ENCODE results near the gene EPHB3. TPM values are rescaled to one million over a fixed set of nuclear protein-coding genes. Genes with fewer than 3 reads are reported as not detected.

EPHB3 gene
- polyA plus RNA-seq, 2 donors, result 24.6 to 27.7 TPM

DNA sequence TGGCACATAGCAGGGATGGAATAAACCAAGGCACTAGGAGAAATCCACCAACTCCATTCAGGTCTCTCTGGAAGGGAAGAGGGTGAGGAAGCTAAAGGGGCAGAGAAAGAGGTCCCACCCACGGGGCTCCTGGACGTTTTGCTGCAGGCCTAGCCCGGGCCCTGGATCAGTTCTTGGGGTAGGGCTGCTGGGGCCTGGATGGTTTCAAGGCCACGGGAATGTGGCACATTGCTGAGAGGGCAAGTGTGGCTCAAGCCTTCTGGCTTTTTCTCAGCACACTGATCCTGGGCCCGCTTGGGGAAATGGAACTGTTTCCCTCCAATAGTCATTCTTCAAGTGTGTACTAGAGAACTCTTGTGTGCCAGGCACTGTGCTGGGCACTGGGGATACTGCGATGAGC is 24.0 kb downstream of the EPHB3 start:
- Histone ChIP-seq H3K27ac (ENCODE audit: low read depth in 2 of 2, low read length in 1 of 2) (no peak overlapping the region), H3K9me3 (ENCODE audit: control insufficient read depth in 2 of 2, insufficient read depth in 1 of 2, low read depth in 1 of 2, low read length in 1 of 2) (no peaks in the 10 kb centered on the region), H3K36me3 (ENCODE audit: control insufficient read depth in 2 of 2, insufficient read depth in 2 of 2, low read length in 1 of 2) (peaks cover 0 to 24% of the 10 kb centered on the region in 2 donors), H3K4me3 (ENCODE audit: low read depth in 1 of 2, low read length in 2 of 2) (no peak overlapping the region), H3K4me1 (ENCODE audit: control insufficient read depth in 2 of 2, insufficient read depth in 2 of 2, low read length in 1 of 2) (peaks cover 2 to 15% of the 10 kb centered on the region in 2 donors), H3K27me3 (ENCODE audit: control insufficient read depth in 1 of 2, insufficient read depth in 2 of 2, low read length in 2 of 2) (no peaks in the 10 kb centered on the region)
- 66 to 86% methylated on average over 6 of the region's 6 CpGs for WGBS, 2 donors

GRCh38 chr3:184586851-184587250 is 25.3 kb downstream of the EPHB3 start:
- no peak overlapping the region for H3K27ac ChIP-seq (ENCODE audit: low read depth in 2 of 2, low read length in 1 of 2)
- H3K36me3 ChIP-seq (ENCODE audit: control insufficient read depth in 2 of 2, insufficient read depth in 2 of 2, low read length in 1 of 2), result peaks cover 0 to 12% of the 10 kb centered on the region in 2 donors
- 86 to 90% methylated on average over 8 of the region's 8 CpGs for WGBS, 2 donors
- H3K4me3 ChIP-seq (ENCODE audit: low read depth in 1 of 2, low read length in 2 of 2), result no peak overlapping the region
- H3K27me3 ChIP-seq (ENCODE audit: control insufficient read depth in 1 of 2, insufficient read depth in 2 of 2, low read length in 2 of 2), result no peaks in the 10 kb centered on the region
- no peaks in the 10 kb centered on the region for H3K9me3 ChIP-seq (ENCODE audit: control insufficient read depth in 2 of 2, insufficient read depth in 1 of 2, low read depth in 1 of 2, low read length in 1 of 2)
- peaks cover 2 to 14% of the 10 kb centered on the region in 2 donors for H3K4me1 ChIP-seq (ENCODE audit: control insufficient read depth in 2 of 2, insufficient read depth in 2 of 2, low read length in 1 of 2)

DNA sequence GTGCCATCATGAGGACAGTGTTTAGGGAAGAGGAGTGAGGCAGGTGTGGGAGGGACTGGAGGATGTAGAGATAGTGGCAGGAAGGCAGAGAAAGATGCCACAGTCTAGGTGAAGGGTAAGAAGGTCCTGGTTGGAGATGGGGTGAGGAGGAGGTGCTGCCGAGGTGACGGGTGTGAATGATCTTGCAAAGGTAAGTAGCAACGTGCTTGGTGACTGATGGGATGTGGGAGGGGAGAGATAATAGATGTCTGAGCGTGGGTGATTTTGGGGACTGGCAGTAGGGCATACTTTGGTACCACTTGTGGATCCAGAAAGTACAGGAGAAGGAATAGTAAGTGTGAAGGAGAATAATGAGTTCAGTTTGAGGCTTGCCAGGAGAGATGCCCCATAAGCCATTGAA is 27.2 kb downstream of the EPHB3 start:
- Histone ChIP-seq H3K36me3 (ENCODE audit: control insufficient read depth in 2 of 2, insufficient read depth in 2 of 2, low read length in 1 of 2) (peaks cover 0 to 7% of the 10 kb centered on the region in 2 donors), H3K27me3 (ENCODE audit: control insufficient read depth in 1 of 2, insufficient read depth in 2 of 2, low read length in 2 of 2) (no peaks in the 10 kb centered on the region), H3K9me3 (ENCODE audit: control insufficient read depth in 2 of 2, insufficient read depth in 1 of 2, low read depth in 1 of 2, low read length in 1 of 2) (no peaks in the 10 kb centered on the region), H3K4me3 (ENCODE audit: low read depth in 1 of 2, low read length in 2 of 2) (no peak overlapping the region), H3K27ac (ENCODE audit: low read depth in 2 of 2, low read length in 1 of 2) (no peak overlapping the region), H3K4me1 (ENCODE audit: control insufficient read depth in 2 of 2, insufficient read depth in 2 of 2, low read length in 1 of 2) (peaks cover 0 to 2% of the 10 kb centered on the region in 2 donors)
- 86 to 89% methylated on average over 4 of the region's 4 CpGs for WGBS, 2 donors

DNA sequence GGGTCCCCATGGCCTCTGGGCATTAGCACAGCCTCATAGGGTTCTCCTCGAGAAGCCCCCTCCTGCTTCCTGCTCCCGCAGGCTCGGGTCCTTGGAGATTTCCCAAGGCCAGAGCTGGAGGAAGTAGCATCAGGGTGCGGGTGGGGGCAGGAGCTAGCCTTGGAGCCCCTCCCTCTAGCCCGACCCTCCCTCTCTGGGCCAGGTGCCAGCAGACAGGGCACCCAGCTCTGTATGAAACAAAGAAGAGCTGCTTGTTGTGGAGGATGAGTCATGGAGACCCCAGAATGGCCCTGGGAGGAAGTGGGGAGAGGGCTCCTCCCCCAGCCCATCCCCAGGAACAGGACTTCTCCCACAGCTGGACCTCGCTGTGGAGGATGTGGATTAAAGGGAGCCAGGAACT is 29.2 kb downstream of the EPHB3 start:
- H3K4me3 ChIP-seq (ENCODE audit: low read depth in 1 of 2, low read length in 2 of 2), result no peak overlapping the region
- WGBS, 2 donors, result 38 to 46% methylated on average over 6 of the region's 6 CpGs
- peaks cover 0 to 7% of the 10 kb centered on the region in 2 donors for H3K36me3 ChIP-seq (ENCODE audit: control insufficient read depth in 2 of 2, insufficient read depth in 2 of 2, low read length in 1 of 2)
- no peak overlapping the region for H3K27ac ChIP-seq (ENCODE audit: low read depth in 2 of 2, low read length in 1 of 2)
- no peaks in the 10 kb centered on the region for H3K4me1 ChIP-seq (ENCODE audit: control insufficient read depth in 2 of 2, insufficient read depth in 2 of 2, low read length in 1 of 2)
- no peaks in the 10 kb centered on the region for H3K9me3 ChIP-seq (ENCODE audit: control insufficient read depth in 2 of 2, insufficient read depth in 1 of 2, low read depth in 1 of 2, low read length in 1 of 2)
- no peaks in the 10 kb centered on the region for H3K27me3 ChIP-seq (ENCODE audit: control insufficient read depth in 1 of 2, insufficient read depth in 2 of 2, low read length in 2 of 2)

DNA sequence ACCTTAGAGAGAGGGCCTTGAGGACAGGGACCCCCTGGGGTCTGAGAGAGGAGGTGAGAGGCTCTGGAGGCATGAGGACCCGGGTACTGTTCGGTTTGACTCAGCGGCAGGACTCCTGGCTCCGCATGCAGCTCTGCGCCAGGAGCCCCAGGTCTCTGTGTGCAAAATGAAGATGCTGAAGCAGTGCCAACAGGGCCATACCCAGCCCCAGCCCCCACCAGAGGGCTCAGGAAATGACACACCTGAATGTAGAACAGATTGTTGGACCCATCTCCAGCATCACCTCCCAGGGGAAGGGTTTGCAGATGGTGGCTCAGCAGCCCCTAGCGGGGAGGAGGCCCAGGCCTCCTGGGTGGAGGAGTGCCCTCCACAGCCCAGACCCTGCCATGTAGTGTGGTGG is 30.2 kb downstream of the EPHB3 start:
- no peaks in the 10 kb centered on the region for H3K27me3 ChIP-seq (ENCODE audit: control insufficient read depth in 1 of 2, insufficient read depth in 2 of 2, low read length in 2 of 2)
- no peaks in the 10 kb centered on the region for H3K9me3 ChIP-seq (ENCODE audit: control insufficient read depth in 2 of 2, insufficient read depth in 1 of 2, low read depth in 1 of 2, low read length in 1 of 2)
- H3K4me1 ChIP-seq (ENCODE audit: control insufficient read depth in 2 of 2, insufficient read depth in 2 of 2, low read length in 1 of 2), result no peaks in the 10 kb centered on the region
- peaks cover 0 to 7% of the 10 kb centered on the region in 2 donors for H3K36me3 ChIP-seq (ENCODE audit: control insufficient read depth in 2 of 2, insufficient read depth in 2 of 2, low read length in 1 of 2)
- H3K27ac ChIP-seq (ENCODE audit: low read depth in 2 of 2, low read length in 1 of 2), result no peak overlapping the region
- H3K4me3 ChIP-seq (ENCODE audit: low read depth in 1 of 2, low read length in 2 of 2), result no peak overlapping the region
- WGBS, 2 donors, result 94 to 97% methylated on average over 6 of the region's 6 CpGs

- Histone ChIP-seq H3K9me3 (ENCODE audit: control insufficient read depth in 2 of 2, insufficient read depth in 1 of 2, low read depth in 1 of 2, low read length in 1 of 2) (no peaks in the 10 kb centered on the region), H3K36me3 (ENCODE audit: control insufficient read depth in 2 of 2, insufficient read depth in 2 of 2, low read length in 1 of 2) (peaks cover 0 to 7% of the 10 kb centered on the region in 2 donors), H3K27ac (ENCODE audit: low read depth in 2 of 2, low read length in 1 of 2) (no peak overlapping the region), H3K4me3 (ENCODE audit: low read depth in 1 of 2, low read length in 2 of 2) (no peak overlapping the region), H3K27me3 (ENCODE audit: control insufficient read depth in 1 of 2, insufficient read depth in 2 of 2, low read length in 2 of 2) (no peaks in the 10 kb centered on the region), H3K4me1 (ENCODE audit: control insufficient read depth in 2 of 2, insufficient read depth in 2 of 2, low read length in 1 of 2) (no peaks in the 10 kb centered on the region)
- 74 to 80% methylated on average over 17 of the region's 17 CpGs for WGBS, 2 donors
Measured at GRCh38 chr3:184592371-184593219, 31.0 kb downstream of the EPHB3 start.

GRCh38 chr3:184593220-184593927 is 31.8 kb downstream of the EPHB3 start:
- Histone ChIP-seq H3K27ac (ENCODE audit: low read depth in 2 of 2, low read length in 1 of 2) (no peak overlapping the region), H3K9me3 (ENCODE audit: control insufficient read depth in 2 of 2, insufficient read depth in 1 of 2, low read depth in 1 of 2, low read length in 1 of 2) (no peaks in the 10 kb centered on the region), H3K27me3 (ENCODE audit: control insufficient read depth in 1 of 2, insufficient read depth in 2 of 2, low read length in 2 of 2) (no peaks in the 10 kb centered on the region), H3K4me1 (ENCODE audit: control insufficient read depth in 2 of 2, insufficient read depth in 2 of 2, low read length in 1 of 2) (no peaks in the 10 kb centered on the region), H3K4me3 (ENCODE audit: low read depth in 1 of 2, low read length in 2 of 2) (no peak overlapping the region), H3K36me3 (ENCODE audit: control insufficient read depth in 2 of 2, insufficient read depth in 2 of 2, low read length in 1 of 2) (peaks cover 0 to 3% of the 10 kb centered on the region in 2 donors)
- 65 to 74% methylated on average over 7 of the region's 7 CpGs for WGBS, 2 donors

DNA sequence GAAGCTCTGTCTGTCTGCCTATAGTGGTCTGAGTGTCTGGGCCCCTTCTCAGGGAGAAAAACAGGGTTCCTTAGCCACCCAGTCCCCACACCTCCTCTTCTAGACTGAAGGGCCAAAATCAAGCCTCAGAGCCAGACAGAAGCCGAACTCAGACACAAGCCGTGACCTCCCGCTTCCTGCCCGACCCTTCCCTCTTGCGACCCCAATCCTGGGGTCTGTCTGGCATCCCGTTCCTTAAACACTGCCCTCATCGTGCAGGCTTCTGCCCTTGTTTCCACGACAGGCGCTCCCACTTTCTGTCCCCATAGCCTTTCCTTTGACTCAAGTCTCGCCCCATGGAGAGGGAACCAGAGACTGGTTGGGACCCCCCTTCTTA is 32.3 kb downstream of the EPHB3 start:
- H3K36me3 ChIP-seq (ENCODE audit: control insufficient read depth in 2 of 2, insufficient read depth in 2 of 2, low read length in 1 of 2), result no peaks in the 10 kb centered on the region
- no peaks in the 10 kb centered on the region for H3K27me3 ChIP-seq (ENCODE audit: control insufficient read depth in 1 of 2, insufficient read depth in 2 of 2, low read length in 2 of 2)
- H3K4me1 ChIP-seq (ENCODE audit: control insufficient read depth in 2 of 2, insufficient read depth in 2 of 2, low read length in 1 of 2), result no peaks in the 10 kb centered on the region
- no peak overlapping the region for H3K4me3 ChIP-seq (ENCODE audit: low read depth in 1 of 2, low read length in 2 of 2)
- H3K9me3 ChIP-seq (ENCODE audit: control insufficient read depth in 2 of 2, insufficient read depth in 1 of 2, low read depth in 1 of 2, low read length in 1 of 2), result no peaks in the 10 kb centered on the region
- H3K27ac ChIP-seq (ENCODE audit: low read depth in 2 of 2, low read length in 1 of 2), result no peak overlapping the region
- WGBS, 2 donors, result 87 to 92% methylated on average over 10 of the region's 10 CpGs

DNA sequence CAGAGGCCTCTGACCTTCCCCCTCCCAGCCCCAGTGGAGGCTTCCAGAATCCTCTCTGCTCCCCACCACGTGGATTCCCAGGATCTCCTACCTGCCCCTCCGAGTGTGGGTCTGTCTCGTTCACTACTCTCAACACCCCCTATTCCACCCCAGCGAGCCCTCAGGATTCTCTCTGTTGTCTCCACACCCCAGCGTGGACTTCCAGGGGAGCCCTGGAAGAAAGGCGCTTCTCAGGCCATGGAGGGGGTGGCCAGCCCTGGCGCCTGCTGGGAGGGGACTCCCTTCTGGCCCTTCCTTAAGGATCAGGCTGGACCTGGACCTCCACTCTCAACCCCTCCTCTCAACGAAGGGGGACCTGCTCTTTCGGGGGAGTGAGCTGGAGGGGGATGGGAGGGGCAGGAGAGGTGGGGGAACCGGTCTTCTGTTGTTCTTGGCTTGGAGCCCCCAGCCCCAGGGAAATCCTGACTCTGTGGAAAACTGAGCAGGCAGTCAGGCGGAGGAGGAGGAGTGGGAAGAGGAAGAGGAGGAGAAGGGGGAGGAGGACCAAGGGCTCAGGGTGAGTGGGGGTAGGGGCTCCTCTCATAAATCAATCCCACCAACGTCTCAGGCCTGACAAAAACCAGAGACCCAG is 32.9 kb downstream of the EPHB3 start:
- 66 to 68% methylated on average over 12 of the region's 12 CpGs for WGBS, 2 donors
- Histone ChIP-seq H3K27ac (ENCODE audit: low read depth in 2 of 2, low read length in 1 of 2) (no peak overlapping the region), H3K27me3 (ENCODE audit: control insufficient read depth in 1 of 2, insufficient read depth in 2 of 2, low read length in 2 of 2) (no peaks in the 10 kb centered on the region), H3K9me3 (ENCODE audit: control insufficient read depth in 2 of 2, insufficient read depth in 1 of 2, low read depth in 1 of 2, low read length in 1 of 2) (no peaks in the 10 kb centered on the region), H3K4me3 (ENCODE audit: low read depth in 1 of 2, low read length in 2 of 2) (no peak overlapping the region), H3K36me3 (ENCODE audit: control insufficient read depth in 2 of 2, insufficient read depth in 2 of 2, low read length in 1 of 2) (no peaks in the 10 kb centered on the region), H3K4me1 (ENCODE audit: control insufficient read depth in 2 of 2, insufficient read depth in 2 of 2, low read length in 1 of 2) (peaks cover 0 to 5% of the 10 kb centered on the region in 2 donors)

Measured in esophagus (tissue), 2 donors.